Endothelial cell of hepatic sinusoid (primary cell): Measurements from ENCODE around the gene MLF2.
"Not testable (repeated sequence)": the region's sequence is repeated elsewhere in the genome, so short reads cannot be mapped to it uniquely, and the experiment has no call there.

Experiments
- in situ Hi-C: cut with HindIII; loops from 2 replicates; pipeline ENCODE4 v1.10.0; 2017; ENCODE audit warnings: low sequenced_read_pairs

MLF2 gene

GRCh38 chr12:6765634-6766581 is 13.0 kb upstream of the MLF2 start, which contains the start of gene PTMS:
Gene PTMS (plus strand): TSS chr12:6766363. CDS start chr12:6766706, 343 bp downstream.
- in situ Hi-C loops = no loop called here

- in situ Hi-C loops = no loop called here
Observed at GRCh38 chr12:6765048-6765633, 12.2 kb upstream of the MLF2 start.

- in situ Hi-C loops = no loop called here
Observed at GRCh38 chr12:6764011-6764828, 11.3 kb upstream of the MLF2 start.

GRCh38 chr12:6763380-6763779 is 10.4 kb upstream of the MLF2 start:
- in situ Hi-C loops = no loop called here

- in situ Hi-C loops = no loop called here
Observed at GRCh38 chr12:6759741-6760140, 6.8 kb upstream of the MLF2 start.

GRCh38 chr12:6758506-6759095 is 5.7 kb upstream of the MLF2 start:
- in situ Hi-C loops = no loop called here

GRCh38 chr12:6757028-6757690 is 4.2 kb upstream of the MLF2 start:
- in situ Hi-C loops = no loop called here

GRCh38 chr12:6754411-6754810 is 1.5 kb upstream of the MLF2 start:
- in situ Hi-C loops = no loop called here

- in situ Hi-C loops = no loop called here
Observed at GRCh38 chr12:6753772-6754356, 923 bp upstream of the MLF2 start.

GRCh38 chr12:6752167-6752920 is 597 bp downstream of the MLF2 start:
- in situ Hi-C loops = no loop called here

GRCh38 chr12:6751767-6752166 is 1.2 kb downstream of the MLF2 start:
- in situ Hi-C loops = no loop called here

GRCh38 chr12:6750506-6750905 is 2.4 kb downstream of the MLF2 start:
- in situ Hi-C loops = no loop called here

- in situ Hi-C loops = no loop called here
Observed at GRCh38 chr12:6748761-6749160, 4.2 kb downstream of the MLF2 start.

GRCh38 chr12:6747216-6747615 is 5.7 kb downstream of the MLF2 start:
- in situ Hi-C loops = no loop called here

GRCh38 chr12:6745741-6746525 is 7.0 kb downstream of the MLF2 start:
- in situ Hi-C loops = no loop called here

GRCh38 chr12:6743300-6743699 is 9.6 kb downstream of the MLF2 start:
- in situ Hi-C loops = not testable (repeated sequence)

GRCh38 chr12:6742834-6743233 is 10.1 kb downstream of the MLF2 start:
- in situ Hi-C loops = no loop called here

GRCh38 chr12:6742080-6742479 is 10.9 kb downstream of the MLF2 start:
- in situ Hi-C loops = not testable (repeated sequence)

GRCh38 chr12:6736754-6737153 is 16.2 kb downstream of the MLF2 start:
- in situ Hi-C loops = no loop called here
